ENCODE measurements around the gene PIAS1. TPM values are rescaled to one million over a fixed set of nuclear protein-coding genes. Genes with fewer than 3 reads are reported as not detected.

The PIAS1 gene
- total RNA-seq, 4 donors from 2014 or later: 91.6 to 202 (median 111) TPM

- DNase-seq: no peak
- Histone ChIP-seq H3K36me3 (no peaks in the 10 kb centered on the region), H3K27ac (peak overlapping the region in 2 of 3 donors; percentile 28 to 44), H3K4me1 (peaks cover 24 to 28% of the 10 kb centered on the region in 2 donors), H3K9me3 (no peaks in the 10 kb centered on the region), H3K4me3 (replicated peaks in 1 of 3) (no peak overlapping the region), H3K27me3 (no peaks in the 10 kb centered on the region)
- TF ChIP-seq POLR2A (IDR thresholded peaks at IDR 0.05) (no peak), CTCF (IDR thresholded peaks at IDR 0.05) (no peak)
- 70 to 71% methylated on average over 2 of the region's 2 CpGs for WGBS, 2 donors
- intact Hi-C loops (cut with DNase I): no loop called here
These were observed 60.7 kb downstream of the PIAS1 start for GRCh38 chr15:68114840-68115239.

GRCh38 chr15:68124700-68125099, 70.6 kb downstream of the PIAS1 start:
- no peak for DNase-seq
- Histone ChIP-seq H3K9me3 (no peaks in the 10 kb centered on the region), H3K27ac (no peak overlapping the region), H3K27me3 (no peaks in the 10 kb centered on the region), H3K4me1 (peaks cover 10 to 13% of the 10 kb centered on the region in 2 donors), H3K36me3 (no peaks in the 10 kb centered on the region), H3K4me3 (replicated peaks in 1 of 3) (no peak overlapping the region)
- 99% methylated on average over 2 of the region's 2 CpGs for WGBS, 2 donors
- no peak for TF ChIP-seq CTCF (IDR thresholded peaks at IDR 0.05)
- no peak for TF ChIP-seq POLR2A (IDR thresholded peaks at IDR 0.05)
- intact Hi-C loops (cut with DNase I): no loop called here

- no peaks in the 10 kb centered on the region for H3K9me3 ChIP-seq
- H3K4me1 ChIP-seq: peaks cover 10 to 13% of the 10 kb centered on the region in 2 donors
- WGBS, 2 donors: 54 to 56% methylated on average over 8 of the region's 8 CpGs
- DNase-seq: peak; percentile 14 to 41
- H3K27ac ChIP-seq: peak overlapping the region in 1 of 3 donors; percentile 16
- intact Hi-C loops (cut with DNase I): no loop called here
- TF ChIP-seq POLR2A (IDR thresholded peaks at IDR 0.05) (no peak), CTCF (IDR thresholded peaks at IDR 0.05) (no peak)
- H3K36me3 ChIP-seq: no peaks in the 10 kb centered on the region
- H3K27me3 ChIP-seq: no peaks in the 10 kb centered on the region
- no peak overlapping the region for H3K4me3 ChIP-seq (replicated peaks in 1 of 3)
These were observed 72.3 kb downstream of the PIAS1 start for GRCh38 chr15:68126396-68126795.

- 82 to 84% methylated on average over 3 of the region's 3 CpGs for WGBS, 2 donors
- Histone ChIP-seq H3K4me1 (peaks cover 5 to 9% of the 10 kb centered on the region in 2 donors), H3K27me3 (no peaks in the 10 kb centered on the region), H3K27ac (peak overlapping the region in 1 of 3 donors; percentile 9), H3K4me3 (replicated peaks in 1 of 3) (no peak overlapping the region), H3K36me3 (no peaks in the 10 kb centered on the region), H3K9me3 (no peaks in the 10 kb centered on the region)
- DNase-seq: no peak
- intact Hi-C loops (cut with DNase I): no loop called here
- TF ChIP-seq POLR2A (IDR thresholded peaks at IDR 0.05): no peak
- TF ChIP-seq CTCF (IDR thresholded peaks at IDR 0.05): no peak
These were observed 75.0 kb downstream of the PIAS1 start for GRCh38 chr15:68129072-68129471.

GRCh38 chr15:68130851-68131250, 76.7 kb downstream of the PIAS1 start:
- DNase-seq: no peak
- Histone ChIP-seq H3K4me3 (replicated peaks in 1 of 3) (no peak overlapping the region), H3K36me3 (no peaks in the 10 kb centered on the region), H3K4me1 (peaks cover 5 to 9% of the 10 kb centered on the region in 2 donors), H3K9me3 (no peaks in the 10 kb centered on the region), H3K27me3 (no peaks in the 10 kb centered on the region), H3K27ac (no peak overlapping the region)
- intact Hi-C loops (cut with DNase I): no loop called here
- TF ChIP-seq CTCF (IDR thresholded peaks at IDR 0.05): no peak
- TF ChIP-seq POLR2A (IDR thresholded peaks at IDR 0.05): no peak
- 94 to 98% methylated on average over 3 of the region's 3 CpGs for WGBS, 2 donors
